ENCODE data around the gene NALCN. TPM values are rescaled to one million over a fixed set of nuclear protein-coding genes. Genes with fewer than 3 reads are reported as not detected.
"Not testable (repeated sequence)": the region's sequence is repeated elsewhere in the genome, so short reads cannot be mapped to it uniquely, and the experiment has no call there.

The NALCN gene
- total RNA-seq, 1 donor from 2014 or later: 5.3 TPM

DNA sequence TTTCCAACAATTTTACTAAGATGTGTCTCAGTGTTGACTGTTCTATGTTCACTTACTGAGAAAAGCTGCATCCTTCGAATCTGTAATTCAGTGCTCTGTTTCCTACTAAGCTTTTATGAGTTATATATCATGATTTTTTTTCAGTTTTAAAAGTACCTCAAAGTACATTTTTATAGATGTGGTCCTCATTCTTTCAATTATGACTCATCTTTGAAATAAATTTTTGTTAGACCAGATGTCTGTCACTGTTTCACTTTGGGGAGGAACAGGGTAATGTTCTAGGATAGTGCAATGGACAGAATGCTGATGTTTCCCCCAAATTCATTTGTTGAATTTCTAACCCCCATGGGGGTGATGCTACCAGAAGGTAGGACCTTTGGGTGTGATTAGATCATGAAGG is 74.8 kb downstream of the NALCN start:
- no peak for DNase-seq (ENCODE audit: low read depth, low spot score)

DNA sequence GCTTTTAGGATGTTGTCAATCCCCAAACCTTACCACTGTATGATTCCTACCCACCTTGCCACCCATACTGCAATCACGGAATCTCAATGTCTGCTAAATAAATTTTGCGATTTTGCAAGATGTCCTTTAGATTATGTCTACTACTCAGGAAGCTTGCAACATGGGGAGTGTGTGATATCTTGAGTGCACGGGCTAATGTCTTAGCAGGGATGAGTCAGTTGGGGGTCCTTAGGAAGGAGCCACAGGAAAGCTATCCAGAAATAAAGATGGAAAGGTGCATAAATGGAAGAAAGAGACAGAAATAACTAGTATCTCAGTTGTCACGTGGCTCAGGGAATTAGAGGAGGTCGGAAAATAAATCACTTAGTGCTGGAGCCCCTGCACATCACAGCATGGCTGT is 77.1 kb downstream of the NALCN start:
- DNase-seq (ENCODE audit: low read depth, low spot score): no peak

DNA sequence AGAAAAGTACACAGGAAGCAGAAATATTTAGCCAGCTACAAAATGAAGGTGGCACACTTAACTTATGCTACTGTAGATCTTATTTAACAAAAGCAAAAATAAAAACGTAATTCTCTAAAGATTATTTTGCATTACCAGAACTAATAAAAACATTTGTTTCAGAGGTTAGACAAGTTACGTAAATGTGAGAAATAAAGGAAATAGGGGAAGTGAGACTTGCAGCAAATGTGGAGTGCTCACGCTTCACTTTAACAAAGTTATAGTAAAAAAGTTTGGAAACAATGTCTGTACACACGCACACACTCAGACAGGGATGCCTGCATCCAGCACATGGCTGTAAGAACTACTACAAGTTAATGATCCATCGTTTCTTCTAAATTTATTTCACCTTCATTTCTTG is 83.7 kb downstream of the NALCN start:
- DNase-seq (ENCODE audit: low read depth, low spot score): no peak

DNA sequence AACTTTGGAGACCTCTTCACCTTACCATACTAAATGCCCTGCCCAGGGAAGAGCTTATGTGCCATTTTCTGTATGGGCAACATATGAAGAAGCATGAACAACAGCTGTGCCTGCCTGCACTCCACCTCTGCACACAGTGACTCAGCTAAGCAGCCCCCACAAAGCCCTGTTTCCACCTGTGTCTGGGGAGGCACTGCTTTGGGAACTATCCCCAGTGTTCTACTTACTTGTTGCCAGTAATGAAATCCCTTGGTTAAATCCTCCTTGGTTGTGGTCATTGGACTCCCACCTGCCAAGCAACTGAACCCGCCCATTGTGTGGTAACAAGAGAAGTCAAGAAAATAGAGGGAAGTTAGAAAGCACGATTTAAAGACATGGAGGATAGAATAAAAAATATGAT is 84.6 kb downstream of the NALCN start:
- no peak for DNase-seq (ENCODE audit: low read depth, low spot score)

DNA sequence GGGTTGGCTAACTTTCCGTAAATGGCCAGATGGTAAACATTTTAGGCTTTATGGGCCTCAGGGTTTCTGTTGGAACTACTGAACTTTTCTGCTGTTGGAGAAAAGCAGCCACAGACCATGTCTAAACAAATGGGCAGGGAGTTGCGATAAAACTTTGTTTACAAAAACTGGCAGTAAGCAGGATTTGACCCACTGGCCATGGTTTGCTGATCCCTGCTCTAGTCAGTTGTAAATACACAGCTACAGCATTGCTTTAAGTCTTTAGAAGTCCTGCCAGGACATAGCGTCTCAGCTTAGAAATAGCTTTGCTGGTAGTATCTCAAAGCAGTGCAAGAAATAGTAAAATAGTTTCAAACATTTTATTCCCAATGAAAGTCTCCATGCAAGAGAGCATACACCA is 88.4 kb downstream of the NALCN start:
- no peak for DNase-seq (ENCODE audit: low read depth, low spot score)

DNA sequence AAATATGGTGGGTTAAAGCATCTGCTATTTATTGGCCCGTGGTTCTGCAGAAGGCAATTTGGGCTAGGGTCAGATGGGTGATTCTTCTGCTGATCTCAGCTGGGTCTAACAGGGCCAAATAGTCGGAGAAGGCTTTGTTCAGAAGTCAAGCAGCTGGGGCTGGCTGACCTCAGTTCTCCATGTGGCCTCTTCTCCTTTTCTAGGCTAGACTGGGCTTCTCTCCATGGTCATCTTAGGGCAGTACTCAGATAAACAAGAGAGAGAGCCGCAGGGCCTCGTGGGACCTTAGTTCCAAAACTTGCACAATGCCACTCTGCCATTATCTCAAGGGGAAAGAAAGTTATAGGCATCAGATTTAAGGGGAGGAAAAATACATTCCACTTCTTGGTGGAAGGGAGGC is 89.6 kb downstream of the NALCN start:
- no peak for DNase-seq (ENCODE audit: low read depth, low spot score)

DNA sequence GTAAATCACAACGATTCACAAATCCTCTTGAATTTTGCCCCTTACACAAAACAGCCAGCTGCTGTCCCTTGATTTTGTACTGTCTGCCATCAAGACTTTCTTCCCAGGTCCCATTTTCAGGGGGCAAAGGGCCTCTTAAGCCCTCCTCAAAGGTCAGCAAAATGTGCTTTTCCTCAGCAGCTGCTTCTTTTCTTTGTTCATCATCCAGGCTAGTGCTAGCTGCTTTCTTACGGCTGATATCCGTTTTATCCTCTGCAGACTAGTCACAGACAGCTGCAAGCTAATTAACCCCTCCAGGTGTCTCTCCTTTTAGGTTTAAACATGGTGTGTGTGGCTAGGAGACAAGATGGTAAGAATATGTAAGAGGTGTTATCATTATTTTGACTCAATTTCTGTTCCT is 90.9 kb downstream of the NALCN start:
- DNase-seq (ENCODE audit: low read depth, low spot score): no peak

DNA sequence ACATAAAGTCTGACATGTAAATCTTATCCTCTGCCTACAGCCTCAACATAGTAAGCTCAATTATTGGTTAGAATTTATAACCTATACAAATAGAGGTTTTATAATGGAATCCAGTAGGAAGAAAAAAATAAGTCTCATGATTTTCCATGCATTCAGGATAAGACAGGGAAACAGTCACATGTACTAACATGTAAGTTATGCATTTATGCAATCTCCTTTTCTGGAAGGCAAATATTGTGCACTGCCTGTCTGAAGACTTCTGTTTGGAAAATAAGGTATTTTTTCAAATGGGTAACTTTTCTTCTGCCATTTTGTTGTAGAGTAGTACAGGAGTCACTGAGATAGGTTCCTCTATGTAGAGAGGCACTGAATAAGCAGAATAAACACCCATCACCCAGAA is 92.7 kb downstream of the NALCN start:
- no peak for DNase-seq (ENCODE audit: low read depth, low spot score)

DNA sequence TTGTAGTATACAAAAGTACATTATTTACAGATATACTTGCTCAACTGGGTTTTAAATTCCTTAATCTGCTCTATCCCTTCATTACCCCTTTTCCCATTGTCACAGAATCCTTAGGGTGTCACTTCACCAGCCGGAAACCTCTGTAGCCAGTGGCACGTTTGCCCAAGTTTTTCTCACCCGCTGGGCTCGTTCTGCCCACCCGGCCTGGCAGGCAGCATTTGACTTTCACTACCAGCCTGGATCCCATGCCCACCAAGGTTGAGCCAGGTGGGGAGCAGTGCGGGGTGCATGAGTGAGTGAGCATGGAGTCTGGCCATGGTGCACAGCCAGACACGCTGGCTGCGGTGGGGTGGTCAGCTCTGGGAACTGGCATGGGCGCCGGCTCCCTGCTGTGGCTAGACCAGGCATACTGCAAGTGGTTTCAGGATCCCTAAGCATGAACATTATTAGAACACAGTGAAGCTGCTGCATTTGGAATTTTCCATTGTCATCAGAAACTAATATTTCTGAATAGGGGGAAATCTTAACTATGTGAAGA is 98.3 kb downstream of the NALCN start:
- no peak for DNase-seq (ENCODE audit: low read depth, low spot score)

DNA sequence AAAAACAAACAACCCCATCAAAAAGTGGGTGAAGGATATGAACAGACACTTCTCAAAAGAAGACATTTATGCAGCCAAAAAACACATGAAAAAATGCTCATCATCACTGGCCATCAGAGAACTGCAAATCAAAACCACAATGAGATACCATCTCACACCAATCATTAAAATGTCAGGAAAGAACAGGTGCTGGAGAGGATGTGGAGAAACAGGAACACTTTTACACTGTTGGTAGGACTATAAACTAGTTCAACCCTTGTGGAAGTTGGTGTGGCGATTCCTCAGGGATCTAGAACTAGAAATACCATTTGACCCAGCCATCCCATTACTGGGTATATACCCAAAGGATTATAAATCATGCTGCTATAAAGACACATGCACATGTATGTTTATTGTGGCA is 102.8 kb downstream of the NALCN start:
- not testable (repeated sequence) for DNase-seq (ENCODE audit: low read depth, low spot score)

DNA sequence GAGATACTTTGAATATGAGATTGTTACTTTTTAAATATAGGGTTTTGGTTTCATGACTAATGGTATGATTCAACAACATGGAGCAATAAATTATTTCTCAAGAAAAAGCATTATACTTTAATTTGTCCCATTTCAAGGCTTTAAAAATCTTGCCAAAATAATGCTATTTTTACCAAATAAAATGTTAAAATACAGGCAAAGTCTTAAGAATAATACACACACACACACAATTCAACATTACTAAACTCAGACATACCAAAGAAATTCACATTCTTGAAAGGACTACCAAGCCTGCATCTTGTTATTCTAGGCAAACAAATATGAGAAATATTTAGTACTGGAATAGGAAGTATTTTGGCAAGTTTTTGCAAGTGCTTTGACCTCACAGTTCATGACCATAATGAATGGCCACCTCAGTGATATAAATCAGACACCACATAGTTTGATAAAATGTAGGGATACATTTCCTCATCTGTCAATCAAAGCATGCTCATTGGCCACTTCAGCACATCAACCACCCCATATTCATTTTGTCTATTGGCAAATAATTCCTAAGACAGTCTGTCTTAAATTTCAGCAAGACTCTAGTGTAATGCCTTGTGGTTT is 107.2 kb downstream of the NALCN start:
- no peak for DNase-seq (ENCODE audit: low read depth, low spot score)

DNA sequence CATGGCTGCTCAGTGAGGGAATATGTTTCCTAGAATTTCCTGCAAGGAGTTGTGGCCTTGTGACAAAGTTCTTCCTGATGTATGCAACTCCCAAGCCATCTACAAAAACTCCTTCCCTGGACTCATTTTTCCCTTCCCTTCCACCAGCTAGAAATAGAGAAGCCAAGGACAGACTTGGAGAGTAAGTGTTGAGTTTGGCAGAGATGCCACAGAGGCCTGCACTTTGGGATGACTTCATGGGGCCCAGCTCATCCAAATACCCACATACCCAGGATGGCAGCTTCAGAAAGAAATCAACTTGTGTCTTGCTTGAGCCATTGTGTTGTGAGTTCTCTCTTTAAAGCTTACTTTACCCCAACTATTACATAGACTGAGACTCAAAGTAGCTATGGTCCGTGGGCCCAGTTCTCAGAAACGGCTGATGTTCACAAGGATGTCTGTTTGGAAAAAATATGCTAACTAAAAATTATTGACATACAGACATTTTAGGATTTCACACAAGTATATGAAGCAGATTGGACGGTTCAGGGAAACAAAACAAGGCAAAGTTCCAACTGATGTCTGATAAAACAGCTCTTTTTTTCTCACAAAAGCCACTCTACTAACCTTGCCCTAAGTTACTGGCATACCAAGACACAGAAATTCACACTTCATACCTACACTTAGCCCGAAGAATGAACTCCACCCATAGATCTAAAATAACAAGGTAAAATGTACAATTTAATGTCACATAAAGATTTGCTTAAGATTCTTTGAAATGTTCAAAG is 107.9 kb downstream of the NALCN start:
- DNase-seq (ENCODE audit: low read depth, low spot score): no peak

DNA sequence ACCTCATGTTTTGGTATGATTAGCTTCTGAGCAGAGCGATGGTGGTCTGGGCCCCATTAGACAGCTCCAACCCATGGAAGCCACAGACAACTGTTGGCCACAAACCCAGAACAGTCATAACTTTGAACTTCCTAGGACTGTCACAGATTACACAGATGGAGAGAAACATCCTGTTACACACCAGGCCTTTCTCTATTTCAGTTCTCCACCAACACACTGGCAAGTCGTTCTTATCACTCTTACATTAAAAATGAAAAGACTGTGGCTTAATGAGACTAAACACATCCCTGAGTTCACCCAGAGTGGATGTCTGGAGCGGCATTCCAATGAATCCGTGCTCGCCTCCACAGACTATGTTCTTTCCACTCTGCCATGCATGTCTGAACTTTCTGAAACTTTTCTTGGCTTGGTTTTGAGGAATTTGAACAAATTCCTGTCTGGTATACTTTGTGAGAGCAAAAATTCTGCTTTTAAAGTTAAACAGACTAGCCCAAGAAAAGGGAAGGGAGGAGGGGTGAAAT is 109.1 kb downstream of the NALCN start:
- DNase-seq (ENCODE audit: low read depth, low spot score): no peak

DNA sequence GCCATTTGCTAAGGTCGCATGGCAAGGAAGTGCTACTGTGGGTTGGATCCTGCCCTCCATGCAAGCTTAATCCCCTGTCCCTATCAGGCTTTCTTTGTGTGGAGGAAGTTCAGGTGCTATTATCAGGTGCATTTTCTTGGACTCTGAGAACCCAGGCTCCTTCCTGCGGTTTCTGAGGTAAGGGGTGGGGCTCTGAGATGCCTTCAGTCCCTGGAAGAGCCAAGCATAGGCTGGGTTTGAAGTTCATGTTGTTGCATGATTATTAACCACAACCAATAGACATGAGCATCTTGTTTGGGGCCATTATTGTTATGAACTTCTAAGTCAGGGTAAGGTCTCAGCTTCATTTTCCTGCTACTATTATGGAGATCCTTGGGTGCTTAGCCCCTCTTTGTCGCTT is 109.5 kb downstream of the NALCN start:
- no peak for DNase-seq (ENCODE audit: low read depth, low spot score)

DNA sequence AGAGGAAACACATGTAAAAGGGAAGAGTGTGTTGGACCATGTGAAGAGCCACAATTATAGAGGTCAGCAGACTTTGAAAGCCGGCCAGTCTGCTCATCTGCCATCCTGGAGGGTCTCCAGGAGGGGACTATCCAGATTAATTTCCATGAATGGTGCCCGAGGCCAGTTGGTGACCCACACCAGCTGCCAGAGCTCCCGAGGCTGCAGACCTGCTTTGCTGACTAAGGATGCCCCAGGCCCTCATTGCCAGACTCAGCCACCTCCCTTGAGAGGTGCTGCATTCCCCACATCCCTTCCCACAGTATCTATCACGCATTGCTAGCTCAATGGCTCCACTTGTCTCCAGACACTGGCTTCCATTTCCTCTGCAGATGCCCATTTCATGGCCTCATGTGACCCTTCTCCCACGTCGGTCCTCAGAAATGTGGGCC is 110.3 kb downstream of the NALCN start:
- DNase-seq (ENCODE audit: low read depth, low spot score): no peak

DNA sequence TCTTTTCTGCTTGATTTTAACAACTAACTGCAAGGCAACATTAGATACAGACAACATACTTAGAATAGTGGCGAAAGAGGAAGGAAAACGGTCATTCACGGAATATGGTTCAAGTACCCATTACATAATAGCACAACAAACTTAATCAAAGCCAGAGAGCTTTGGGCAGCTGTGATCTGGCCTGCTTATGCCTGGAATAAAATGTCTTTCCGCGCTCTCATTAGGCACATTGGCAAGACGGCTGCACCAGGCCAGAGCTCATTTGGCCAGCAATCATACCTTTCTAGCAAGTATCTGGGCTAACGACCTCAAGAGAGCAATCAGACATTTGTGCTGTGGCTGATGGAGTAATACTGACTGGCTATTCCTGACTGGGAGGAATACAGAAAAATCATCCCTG is 112.8 kb downstream of the NALCN start:
- DNase-seq (ENCODE audit: low read depth, low spot score): no peak

DNA sequence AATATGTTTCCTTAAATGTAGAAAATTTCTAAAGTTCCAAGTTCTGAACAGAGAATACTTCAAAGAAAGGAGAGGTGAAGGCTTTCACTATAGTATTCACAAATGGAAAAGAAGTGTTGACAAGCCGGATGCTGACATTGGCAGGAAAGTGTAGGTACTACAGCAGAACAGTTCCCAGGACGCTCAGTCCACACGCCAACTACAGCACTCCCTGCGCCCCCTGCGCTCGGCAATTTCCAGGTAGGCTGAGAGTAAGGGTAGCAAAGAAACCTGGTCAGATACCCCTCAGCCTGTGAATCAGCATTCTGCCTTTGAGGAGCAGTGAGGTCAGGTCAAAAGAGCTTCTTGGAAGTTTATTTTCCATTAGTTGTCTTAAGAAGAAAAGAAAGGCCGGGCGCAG is 115.3 kb downstream of the NALCN start:
- no peak for DNase-seq (ENCODE audit: low read depth, low spot score)

DNA sequence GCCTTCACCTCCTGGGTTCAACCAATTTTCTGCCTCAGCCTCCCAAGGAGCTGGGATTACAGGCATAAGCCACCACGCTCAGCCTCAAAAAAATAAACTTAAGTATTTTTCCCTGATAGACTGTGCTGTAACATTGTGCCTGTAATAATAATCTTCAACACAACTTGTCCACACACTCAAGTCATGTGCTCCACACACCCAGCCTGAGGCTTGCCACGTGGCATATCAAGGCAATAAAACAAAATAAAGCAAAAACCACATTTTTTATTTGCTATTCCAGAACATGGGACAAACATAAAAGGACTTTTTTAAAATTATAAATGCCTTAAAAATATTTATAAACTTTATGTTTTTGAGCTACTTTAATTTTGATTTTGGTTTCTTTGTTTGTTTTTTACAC is 115.8 kb downstream of the NALCN start:
- no peak for DNase-seq (ENCODE audit: low read depth, low spot score)

DNA sequence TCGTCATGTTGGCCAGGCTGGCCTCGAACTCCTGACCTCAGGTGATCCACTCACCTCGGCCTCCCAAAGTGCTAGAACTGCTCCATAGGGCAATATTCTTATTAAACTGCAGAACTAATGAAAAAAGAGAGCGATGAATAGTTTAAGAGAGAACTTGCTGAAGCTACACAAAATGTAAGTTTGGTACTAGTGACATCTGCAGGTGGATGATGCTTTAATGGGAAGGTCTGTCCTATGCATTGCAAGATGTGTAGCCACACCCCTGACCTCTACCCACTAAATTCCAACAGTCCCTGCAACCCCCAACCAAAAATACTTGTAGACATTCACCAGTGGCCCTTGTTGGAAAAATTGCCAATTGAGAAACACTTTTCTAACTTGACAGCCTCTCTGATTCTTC is 117.8 kb downstream of the NALCN start:
- no peak for DNase-seq (ENCODE audit: low read depth, low spot score)

DNA sequence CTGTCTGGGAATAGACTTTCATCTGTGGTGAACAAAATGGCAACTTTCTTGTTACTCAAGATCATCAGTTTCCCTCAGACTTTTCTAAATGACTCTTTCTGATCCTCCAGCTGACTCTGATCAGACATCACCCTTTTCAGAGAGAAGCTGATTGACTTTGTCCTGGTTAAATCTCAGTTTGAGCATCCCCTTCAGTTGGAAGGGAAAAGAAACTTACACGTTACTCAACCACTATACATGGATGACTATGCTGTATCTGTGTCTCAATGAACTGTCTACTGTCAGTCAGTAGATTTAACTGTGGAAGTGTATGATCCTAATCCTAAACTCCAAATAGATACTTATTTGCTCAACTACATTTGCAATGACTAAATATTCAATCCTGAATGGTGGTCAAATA is 118.5 kb downstream of the NALCN start:
- no peak for DNase-seq (ENCODE audit: low read depth, low spot score)

DNA sequence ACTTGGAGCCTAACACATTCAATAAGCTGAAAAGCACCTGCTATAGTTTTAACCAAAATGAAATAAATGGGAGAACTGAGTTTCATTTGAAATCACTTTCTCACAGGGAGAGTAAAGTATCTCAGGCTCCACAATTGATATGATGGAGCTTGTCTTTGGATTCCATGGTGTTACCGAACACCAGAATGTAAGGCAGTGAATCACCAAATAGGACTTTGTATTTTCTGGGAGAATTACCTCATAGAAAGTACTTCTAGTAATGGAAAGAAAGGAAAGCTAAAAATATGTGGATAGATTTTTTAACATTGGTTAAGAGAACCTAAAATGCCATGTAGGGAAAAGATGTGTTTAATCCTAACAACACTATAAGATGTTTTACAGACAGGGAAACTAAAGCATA is 123.6 kb downstream of the NALCN start:
- no peak for DNase-seq (ENCODE audit: low read depth, low spot score)

DNA sequence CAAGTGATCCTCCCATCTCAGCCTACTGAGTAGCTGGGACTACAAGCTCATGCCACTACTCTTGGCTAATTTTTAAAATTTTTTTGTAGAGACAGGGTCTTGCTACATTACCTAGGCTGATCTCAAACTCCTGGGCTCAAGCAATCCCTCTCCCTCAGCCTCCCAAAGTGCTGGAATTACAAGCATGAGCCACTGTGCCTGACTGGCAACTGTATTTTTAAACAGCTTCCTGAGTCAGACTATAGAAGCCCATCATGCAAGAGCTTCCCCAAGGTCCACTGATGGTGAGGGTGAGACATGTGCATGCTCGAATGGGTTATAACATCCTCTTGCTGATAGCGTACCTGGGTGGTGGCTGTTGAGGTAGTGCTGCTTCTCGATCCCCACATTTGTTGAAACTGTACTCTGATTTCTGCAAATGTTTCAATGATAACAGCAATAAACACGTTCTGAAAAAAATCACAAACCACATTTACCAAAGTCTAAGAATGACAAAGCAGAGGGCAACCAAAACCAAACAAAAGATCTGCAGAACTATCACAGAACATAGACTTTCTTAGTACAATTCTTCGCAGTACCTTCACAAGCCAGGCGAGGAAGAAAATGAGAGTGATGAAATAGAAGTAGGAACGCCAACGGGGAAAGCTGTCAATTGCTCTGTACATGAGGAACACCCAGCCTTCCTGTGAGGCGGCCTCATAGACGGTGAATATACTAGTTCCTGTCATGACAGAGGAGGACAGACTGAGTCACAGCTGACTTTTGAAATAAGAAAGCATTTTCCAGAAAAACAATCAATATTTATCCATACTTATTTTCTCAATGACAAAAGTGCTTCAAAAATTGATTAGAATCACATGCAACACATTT is 124.4 kb downstream of the NALCN start:
- no peak for DNase-seq (ENCODE audit: low read depth, low spot score)

Measured in pulmonary artery endothelial cell (primary cell).